Caco-2 (cell line): Measurements from ENCODE around the gene RAD9B. TPM values are rescaled to one million over a fixed set of nuclear protein-coding genes. Genes with fewer than 3 reads are reported as not detected.

Experiments
- BruUV-seq: library from RNA; stranded (reverse); fragments of 400-500 nt; replicated peaks from 2 replicates; lab custom pipeline; 2021; lab: Mats Ljungman, UMichigan
- CTCF ChIA-PET: fragments of 300-600 bp; sonication (Branson Sonifier 250); formaldehyde crosslinking; loops from one replicate; lab custom pipeline; 2022; ENCODE audit warnings: antibody characterized with exemption; lab: Charles Lee
- POLR2A ChIA-PET: fragments of 300-600 bp; sonication (Branson Sonifier 250); formaldehyde crosslinking; loops from one replicate; lab custom pipeline; 2022; ENCODE audit warnings: antibody characterized with exemption; lab: Charles Lee
- DNase-seq, 2 experiments: peaks; one replicate each; pipeline versions ENCODE4 v3.0.0 to v3.0.0-alpha.2; 2020 to 2022
- H3K27me3 ChIP-seq: replicated peaks from 2 replicates; pipeline ENCODE4 v1.6.0; 2011; ENCODE audit warnings: low read length; ENCODE audit not compliant: control insufficient read depth, insufficient read depth
- H3K36me3 ChIP-seq: 2 replicates; pipeline ENCODE4 v1.5.1; 2011; ENCODE audit warnings: low read length; ENCODE audit not compliant: control insufficient read depth, insufficient read depth
- H3K4me1 ChIP-seq: fragments of 250-450 bp; sonication (Bioruptor Pico); 2 replicates; pipeline ENCODE4 v1.5.1; 2020; ENCODE audit warnings: mild to moderate bottlenecking
- H3K4me3 ChIP-seq: 2 replicates; pipeline ENCODE4 v1.5.1; 2011; ENCODE audit warnings: low read depth, mild to moderate bottlenecking, control low read depth, low read length
- H3K9me3 ChIP-seq: fragments of 250-450 bp; sonication (Bioruptor Pico); 2 replicates; pipeline ENCODE4 v1.5.1; 2020; ENCODE audit warnings: mild to moderate bottlenecking, moderate library complexity
- H3K27ac Mint-ChIP-seq: one replicate; pipeline ENCODE4 v1.8.0; 2022; ENCODE audit warnings: mixed read lengths; ENCODE audit not compliant: unreplicated experiment
- H3K27me3 Mint-ChIP-seq: one replicate; pipeline ENCODE4 v1.8.0; 2022; ENCODE audit warnings: mixed read lengths; ENCODE audit not compliant: insufficient read depth, unreplicated experiment
- H3K36me3 Mint-ChIP-seq: one replicate; pipeline ENCODE4 v1.8.0; 2022; ENCODE audit warnings: mild to moderate bottlenecking, mixed read lengths; ENCODE audit not compliant: insufficient read depth, unreplicated experiment
- H3K4me1 Mint-ChIP-seq: one replicate; pipeline ENCODE4 v1.8.0; 2022; ENCODE audit warnings: low read depth, mixed read lengths; ENCODE audit not compliant: unreplicated experiment
- H3K4me3 Mint-ChIP-seq: one replicate; pipeline ENCODE4 v1.8.0; 2022; ENCODE audit warnings: mild to moderate bottlenecking, moderate library complexity, mixed read lengths; ENCODE audit not compliant: unreplicated experiment
- H3K9me3 Mint-ChIP-seq: one replicate; pipeline ENCODE4 v1.8.0; 2022; ENCODE audit warnings: mixed read lengths; ENCODE audit not compliant: unreplicated experiment
- intact Hi-C: fragments of 100-400 bp; cut with micrococcal nuclease; formaldehyde crosslinking; loops from one replicate; pipeline ENCODE4 v1.10.0; 2022; ENCODE audit not compliant: unreplicated experiment
- total RNA-seq: library from RNA; stranded (reverse); gene quantifications from 2 replicates; pipeline ENCODE4 v1.2.3, GENCODE V29; 2022
- TF ChIP-seq, protein P1 (sequence below), 2 experiments: fragments of 200-600 bp in 1 of 2; IDR thresholded peaks; 1 replicate in 1 of 2; 2 replicates in 1 of 2; pipeline versions ENCODE4 v1.5.1 to v1.8.0; 2011 to 2022; ENCODE audit warnings: antibody characterized with exemption in 1 of 2, control low read depth in 1 of 2, inconsistent platforms in 1 of 2, low read depth in 1 of 2, low read length in 1 of 2, mild to moderate bottlenecking in 1 of 2, moderate library complexity in 1 of 2; ENCODE audit not compliant: insufficient read depth in 1 of 2, severe bottlenecking in 1 of 2, unreplicated experiment in 1 of 2

RAD9B gene
- total RNA-seq, 1 experiment from 2014 or later, result 3.8 TPM

DNA sequence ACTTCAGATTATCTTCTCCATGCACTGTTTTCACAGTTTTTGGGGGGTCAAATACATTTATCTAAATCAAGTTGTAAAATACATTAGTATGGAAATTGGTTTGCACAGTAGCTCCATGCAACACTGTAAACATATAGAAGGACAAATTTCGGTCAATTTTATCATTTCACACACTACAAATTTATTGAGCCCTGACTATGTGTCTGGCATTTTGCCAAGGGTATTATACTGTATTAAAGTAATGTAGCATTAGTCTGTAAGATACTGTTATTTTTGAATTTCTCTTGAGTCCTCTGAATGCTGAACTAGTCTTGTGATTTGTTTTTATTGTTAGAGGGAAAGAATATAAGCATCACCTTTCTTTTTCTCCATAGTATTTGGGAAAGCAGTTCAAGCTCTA lies 1.3 kb downstream of the RAD9B start:
- Mint-ChIP-seq H3K36me3 (peaks cover 26% of the 10 kb centered on the region), H3K4me3 (no peak overlapping the region), H3K9me3 (no peaks in the 10 kb centered on the region), H3K27me3 (no peaks in the 10 kb centered on the region), H3K4me1 (no peaks in the 10 kb centered on the region), H3K27ac (peak overlapping the region; percentile 97)
- intact Hi-C loops, result loop anchor here (5.0 kb wide), 1 partner anchor 51 kb away; the partner anchor contains the start of gene ARPC3
- H3K27me3 ChIP-seq, result no peaks in the 10 kb centered on the region
- ChIA-PET CTCF (interaction anchor here (0.6 to 1.3 kb wide), 3 partner anchors 54 to 98 kb away, joined by 3 to 12 read pairs (median 4); partner anchors contain the start of gene ARPC3), POLR2A (interaction anchor here (5.5 kb wide), 1 partner anchor 35 kb away, joined by 36 read pairs; the partner anchor contains the start of genes FAM216A and GPN3)
- TF ChIP-seq, protein P1, sequence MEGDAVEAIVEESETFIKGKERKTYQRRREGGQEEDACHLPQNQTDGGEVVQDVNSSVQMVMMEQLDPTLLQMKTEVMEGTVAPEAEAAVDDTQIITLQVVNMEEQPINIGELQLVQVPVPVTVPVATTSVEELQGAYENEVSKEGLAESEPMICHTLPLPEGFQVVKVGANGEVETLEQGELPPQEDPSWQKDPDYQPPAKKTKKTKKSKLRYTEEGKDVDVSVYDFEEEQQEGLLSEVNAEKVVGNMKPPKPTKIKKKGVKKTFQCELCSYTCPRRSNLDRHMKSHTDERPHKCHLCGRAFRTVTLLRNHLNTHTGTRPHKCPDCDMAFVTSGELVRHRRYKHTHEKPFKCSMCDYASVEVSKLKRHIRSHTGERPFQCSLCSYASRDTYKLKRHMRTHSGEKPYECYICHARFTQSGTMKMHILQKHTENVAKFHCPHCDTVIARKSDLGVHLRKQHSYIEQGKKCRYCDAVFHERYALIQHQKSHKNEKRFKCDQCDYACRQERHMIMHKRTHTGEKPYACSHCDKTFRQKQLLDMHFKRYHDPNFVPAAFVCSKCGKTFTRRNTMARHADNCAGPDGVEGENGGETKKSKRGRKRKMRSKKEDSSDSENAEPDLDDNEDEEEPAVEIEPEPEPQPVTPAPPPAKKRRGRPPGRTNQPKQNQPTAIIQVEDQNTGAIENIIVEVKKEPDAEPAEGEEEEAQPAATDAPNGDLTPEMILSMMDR (IDR thresholded peaks at IDR 0.05; ENCODE audit: insufficient read depth in 1 of 2, low read depth in 1 of 2, low read length in 1 of 2, severe bottlenecking in 1 of 2, unreplicated experiment in 1 of 2), result no peak
- no peak for DNase-seq
- H3K4me1 ChIP-seq, result peaks cover 21% of the 10 kb centered on the region
- no peaks in the 10 kb centered on the region for H3K36me3 ChIP-seq
- H3K4me3 ChIP-seq, result no peak overlapping the region
- no TSS peak for BruUV-seq
- H3K9me3 ChIP-seq, result no peaks in the 10 kb centered on the region

GRCh38 chr12:110505332-110505731 lies 3.2 kb downstream of the RAD9B start:
- no peak for DNase-seq
- no peak overlapping the region for H3K4me3 Mint-ChIP-seq
- no peaks in the 10 kb centered on the region for H3K9me3 ChIP-seq
- peaks cover 15% of the 10 kb centered on the region for H3K36me3 Mint-ChIP-seq
- POLR2A ChIA-PET, result interaction anchor here (0.5 kb wide), 1 partner anchor 74 kb away, joined by 3 read pairs; no protein-coding TSS in a partner anchor
- no peaks in the 10 kb centered on the region for H3K4me1 Mint-ChIP-seq
- no peak overlapping the region for H3K27ac Mint-ChIP-seq
- intact Hi-C loops, result no loop called here
- no peak overlapping the region for H3K4me3 ChIP-seq
- BruUV-seq, result no TSS peak
- no peaks in the 10 kb centered on the region for H3K9me3 Mint-ChIP-seq
- peaks cover 6% of the 10 kb centered on the region for H3K4me1 ChIP-seq
- no peaks in the 10 kb centered on the region for H3K27me3 Mint-ChIP-seq
- TF ChIP-seq, protein P1 (IDR thresholded peaks at IDR 0.05; ENCODE audit: insufficient read depth in 1 of 2, low read depth in 1 of 2, low read length in 1 of 2, severe bottlenecking in 1 of 2, unreplicated experiment in 1 of 2), result no peak
- CTCF ChIA-PET, result no interaction called here
- H3K36me3 ChIP-seq, result no peaks in the 10 kb centered on the region
- H3K27me3 ChIP-seq, result no peaks in the 10 kb centered on the region

DNA sequence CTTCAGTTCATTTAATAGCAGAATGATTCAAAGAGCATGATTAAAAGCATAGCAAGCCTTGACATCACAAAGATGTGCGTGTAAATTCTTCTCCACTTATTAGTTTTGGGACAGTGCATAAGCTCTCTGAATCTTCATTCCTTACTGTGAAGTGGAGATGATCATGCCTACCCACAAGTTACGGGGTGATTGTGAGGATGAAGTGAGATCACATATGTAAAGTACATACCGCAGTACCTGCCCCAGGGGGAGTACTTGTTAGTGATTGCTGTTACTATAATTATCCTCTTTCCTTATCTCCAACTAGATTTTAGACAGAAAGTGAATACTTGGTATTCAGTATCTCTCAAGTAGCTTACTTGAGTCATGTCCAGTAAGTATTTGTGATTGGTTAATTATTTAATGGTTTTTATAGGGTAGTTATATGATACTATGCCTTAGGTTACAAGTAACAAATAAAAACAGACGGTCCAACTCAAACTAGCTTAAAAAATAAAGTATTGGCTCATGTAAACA lies 6.0 kb downstream of the RAD9B start:
- Mint-ChIP-seq H3K4me3 (no peak overlapping the region), H3K4me1 (no peaks in the 10 kb centered on the region), H3K27ac (no peak overlapping the region), H3K27me3 (no peaks in the 10 kb centered on the region), H3K9me3 (no peaks in the 10 kb centered on the region), H3K36me3 (no peaks in the 10 kb centered on the region)
- no TSS peak for BruUV-seq
- CTCF ChIA-PET, result no interaction called here
- POLR2A ChIA-PET, result no interaction called here
- TF ChIP-seq, protein P1 (IDR thresholded peaks at IDR 0.05; ENCODE audit: insufficient read depth in 1 of 2, low read depth in 1 of 2, low read length in 1 of 2, severe bottlenecking in 1 of 2, unreplicated experiment in 1 of 2), result no peak
- Histone ChIP-seq H3K9me3 (no peaks in the 10 kb centered on the region), H3K36me3 (no peaks in the 10 kb centered on the region), H3K4me1 (no peaks in the 10 kb centered on the region), H3K4me3 (no peak overlapping the region), H3K27me3 (no peaks in the 10 kb centered on the region)
- no peak for DNase-seq
- intact Hi-C loops, result no loop called here
